Measurements from ENCODE around the gene CNTN5.

- no peak for TF ChIP-seq CREB5 (CRISPR knock-in tag; IDR thresholded peaks at IDR 0.05; ENCODE audit: low read depth)
- no peak for TF ChIP-seq ZC3H10 (CRISPR knock-in tag; IDR thresholded peaks at IDR 0.05)
- TF ChIP-seq ZFP30 (CRISPR knock-in tag; IDR thresholded peaks at IDR 0.05) = no peak
Measured at GRCh38 chr11:99592266-99592665, 571.5 kb downstream of the CNTN5 start.

All from SK-N-SH treated with all-trans-retinoic acid at 6 μM for 48 hours (cell line).